Glutamatergic neuron (in vitro differentiated cells): ENCODE data around the gene SPOCK3. TPM values are rescaled to one million over a fixed set of nuclear protein-coding genes. Genes with fewer than 3 reads are reported as not detected.

Experiments
- DNase-seq: peaks from one replicate; pipeline ENCODE4 v3.0.0; 2022
- H3K27ac Mint-ChIP-seq: one replicate; pipeline ENCODE4 v1.8.0; 2020; ENCODE audit warnings: mild to moderate bottlenecking, mixed read lengths, inconsistent platforms; ENCODE audit not compliant: unreplicated experiment
- H3K27me3 Mint-ChIP-seq: one replicate; pipeline ENCODE4 v1.8.0; 2020; ENCODE audit warnings: mild to moderate bottlenecking, moderate library complexity, mixed read lengths, inconsistent platforms; ENCODE audit not compliant: unreplicated experiment
- H3K36me3 Mint-ChIP-seq: one replicate; pipeline ENCODE4 v1.8.0; 2020; ENCODE audit warnings: mild to moderate bottlenecking, mixed read lengths, inconsistent platforms; ENCODE audit not compliant: unreplicated experiment
- H3K4me1 Mint-ChIP-seq: one replicate; pipeline ENCODE4 v1.8.0; 2020; ENCODE audit warnings: mild to moderate bottlenecking, low read depth, mixed read lengths, inconsistent platforms; ENCODE audit not compliant: unreplicated experiment
- H3K4me3 Mint-ChIP-seq: one replicate; pipeline ENCODE4 v1.8.0; 2020; ENCODE audit warnings: mild to moderate bottlenecking, mixed read lengths, inconsistent platforms; ENCODE audit not compliant: unreplicated experiment
- H3K9me3 Mint-ChIP-seq: one replicate; pipeline ENCODE4 v1.8.0; 2020; ENCODE audit warnings: mild to moderate bottlenecking, moderate library complexity, mixed read lengths, inconsistent platforms; ENCODE audit not compliant: unreplicated experiment
- total RNA-seq: library from RNA; stranded (reverse); fragmentation: NEBNext Ultra II Directional; extraction: Animal tissue kit (Norgen Biotek cat#: 25700); gene quantifications from one replicate; pipeline ENCODE4 v1.2.1, GENCODE V29; 2021; ENCODE audit not compliant: unreplicated experiment
- TF ChIP-seq, protein P1 (sequence below): fragments of 200-600 bp; sonication (generic); IDR thresholded peaks from one replicate; pipeline ENCODE4 v1.5.0; 2021; ENCODE audit not compliant: partially characterized antibody, unreplicated experiment

SPOCK3 gene
- total RNA-seq, 1 donor from 2014 or later = 26.8 TPM

GRCh38 chr4:166930464-166930863, 303.8 kb downstream of the SPOCK3 start:
- no peak for DNase-seq
- H3K36me3 Mint-ChIP-seq = no peaks in the 10 kb centered on the region
- TF ChIP-seq, protein P1, sequence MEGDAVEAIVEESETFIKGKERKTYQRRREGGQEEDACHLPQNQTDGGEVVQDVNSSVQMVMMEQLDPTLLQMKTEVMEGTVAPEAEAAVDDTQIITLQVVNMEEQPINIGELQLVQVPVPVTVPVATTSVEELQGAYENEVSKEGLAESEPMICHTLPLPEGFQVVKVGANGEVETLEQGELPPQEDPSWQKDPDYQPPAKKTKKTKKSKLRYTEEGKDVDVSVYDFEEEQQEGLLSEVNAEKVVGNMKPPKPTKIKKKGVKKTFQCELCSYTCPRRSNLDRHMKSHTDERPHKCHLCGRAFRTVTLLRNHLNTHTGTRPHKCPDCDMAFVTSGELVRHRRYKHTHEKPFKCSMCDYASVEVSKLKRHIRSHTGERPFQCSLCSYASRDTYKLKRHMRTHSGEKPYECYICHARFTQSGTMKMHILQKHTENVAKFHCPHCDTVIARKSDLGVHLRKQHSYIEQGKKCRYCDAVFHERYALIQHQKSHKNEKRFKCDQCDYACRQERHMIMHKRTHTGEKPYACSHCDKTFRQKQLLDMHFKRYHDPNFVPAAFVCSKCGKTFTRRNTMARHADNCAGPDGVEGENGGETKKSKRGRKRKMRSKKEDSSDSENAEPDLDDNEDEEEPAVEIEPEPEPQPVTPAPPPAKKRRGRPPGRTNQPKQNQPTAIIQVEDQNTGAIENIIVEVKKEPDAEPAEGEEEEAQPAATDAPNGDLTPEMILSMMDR = no peak
- no peaks in the 10 kb centered on the region for H3K9me3 Mint-ChIP-seq
- H3K27me3 Mint-ChIP-seq = peaks cover 2% of the 10 kb centered on the region
- no peak overlapping the region for H3K4me3 Mint-ChIP-seq
- H3K27ac Mint-ChIP-seq = no peak overlapping the region
- no peaks in the 10 kb centered on the region for H3K4me1 Mint-ChIP-seq

GRCh38 chr4:166924424-166924823, 309.9 kb downstream of the SPOCK3 start:
- H3K27ac Mint-ChIP-seq = no peak overlapping the region
- H3K4me3 Mint-ChIP-seq = no peak overlapping the region
- no peaks in the 10 kb centered on the region for H3K27me3 Mint-ChIP-seq
- TF ChIP-seq, protein P1 = no peak
- no peaks in the 10 kb centered on the region for H3K36me3 Mint-ChIP-seq
- no peaks in the 10 kb centered on the region for H3K9me3 Mint-ChIP-seq
- no peaks in the 10 kb centered on the region for H3K4me1 Mint-ChIP-seq
- no peak for DNase-seq

GRCh38 chr4:166913926-166914325, 320.4 kb downstream of the SPOCK3 start:
- TF ChIP-seq, protein P1 = no peak
- no peaks in the 10 kb centered on the region for H3K27me3 Mint-ChIP-seq
- DNase-seq = no peak
- H3K27ac Mint-ChIP-seq = no peak overlapping the region
- H3K36me3 Mint-ChIP-seq = no peaks in the 10 kb centered on the region
- H3K4me3 Mint-ChIP-seq = no peak overlapping the region
- H3K9me3 Mint-ChIP-seq = no peaks in the 10 kb centered on the region
- no peaks in the 10 kb centered on the region for H3K4me1 Mint-ChIP-seq

DNA sequence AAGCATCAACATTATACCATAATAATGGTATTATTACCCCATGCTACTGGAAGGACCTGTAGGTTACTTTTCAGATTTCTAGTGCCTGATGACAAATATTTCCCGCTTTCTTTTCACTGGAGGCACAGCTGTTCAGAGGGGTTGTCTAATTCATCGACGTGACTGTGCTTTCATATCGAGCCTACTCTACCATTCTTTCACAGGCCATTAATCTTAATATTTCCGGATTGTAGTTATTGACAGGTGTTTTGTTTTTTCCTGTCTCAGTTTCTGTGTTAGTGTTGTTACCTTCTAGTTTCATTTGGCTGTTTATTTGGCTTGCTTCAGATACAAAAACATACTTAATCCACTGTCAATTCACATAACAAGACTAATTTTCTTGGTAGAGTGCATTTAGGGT, 330.9 kb downstream of the SPOCK3 start:
- no peak for DNase-seq
- Mint-ChIP-seq H3K36me3 (no peaks in the 10 kb centered on the region), H3K4me3 (no peak overlapping the region), H3K27me3 (no peaks in the 10 kb centered on the region), H3K4me1 (no peaks in the 10 kb centered on the region), H3K27ac (no peak overlapping the region), H3K9me3 (no peaks in the 10 kb centered on the region)
- TF ChIP-seq, protein P1 = no peak

DNA sequence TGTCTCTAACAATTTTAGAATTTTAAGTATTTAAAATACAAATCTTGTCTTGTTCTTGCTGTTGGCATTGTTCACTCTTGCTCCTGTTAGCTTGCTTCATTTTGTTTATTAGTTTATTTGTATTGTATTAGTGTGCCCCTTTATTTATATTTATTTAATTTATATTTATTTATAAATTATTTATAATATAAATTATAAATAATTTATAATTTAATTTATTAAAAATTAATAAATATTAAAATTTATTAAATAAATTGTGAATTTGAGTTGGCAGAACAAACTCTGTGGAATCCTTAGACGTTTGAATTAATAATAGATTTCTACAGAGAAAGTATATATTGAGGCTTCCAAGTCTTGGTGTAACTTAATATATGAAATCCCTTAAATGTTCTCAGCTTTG, 331.4 kb downstream of the SPOCK3 start:
- Mint-ChIP-seq H3K4me3 (no peak overlapping the region), H3K36me3 (no peaks in the 10 kb centered on the region), H3K27me3 (no peaks in the 10 kb centered on the region), H3K9me3 (no peaks in the 10 kb centered on the region), H3K4me1 (no peaks in the 10 kb centered on the region), H3K27ac (no peak overlapping the region)
- TF ChIP-seq, protein P1 = no peak
- no peak for DNase-seq
